ENCODE data around the gene PAK1.

PAK1 gene

GRCh38 chr11:77332259-77332658 is 141.6 kb downstream of the PAK1 start:
- Histone ChIP-seq H3K4me1 (no peaks in the 10 kb centered on the region), H3K27me3 (no peaks in the 10 kb centered on the region), H3K4me3 (no peak overlapping the region), H3K27ac (no peak overlapping the region), H3K4me2 (no peak overlapping the region), H4K20me1 (no peaks in the 10 kb centered on the region), H3K36me3 (peaks cover 58% of the 10 kb centered on the region), H3K9me3 (peaks cover 8% of the 10 kb centered on the region), H3K9ac (no peak overlapping the region)
- TF ChIP-seq Cebpa-rat (IDR thresholded peaks at IDR 0.05): no peak

- Histone ChIP-seq H3K9ac (no peak overlapping the region), H4K20me1 (no peaks in the 10 kb centered on the region), H3K4me1 (no peaks in the 10 kb centered on the region), H3K9me3 (no peaks in the 10 kb centered on the region), H3K27me3 (no peaks in the 10 kb centered on the region), H3K4me2 (no peak overlapping the region), H3K27ac (no peak overlapping the region), H3K36me3 (peaks cover 62% of the 10 kb centered on the region), H3K4me3 (no peak overlapping the region)
- TF ChIP-seq Cebpa-rat (IDR thresholded peaks at IDR 0.05): no peak
Observed at GRCh38 chr11:77325159-77325558, 148.7 kb downstream of the PAK1 start.

GRCh38 chr11:77324508-77324907 is 149.4 kb downstream of the PAK1 start:
- TF ChIP-seq Cebpa-rat (IDR thresholded peaks at IDR 0.05): no peak
- no peak overlapping the region for H3K4me2 ChIP-seq
- no peaks in the 10 kb centered on the region for H3K27me3 ChIP-seq
- no peaks in the 10 kb centered on the region for H4K20me1 ChIP-seq
- H3K4me1 ChIP-seq: no peaks in the 10 kb centered on the region
- H3K9ac ChIP-seq: no peak overlapping the region
- H3K27ac ChIP-seq: no peak overlapping the region
- H3K4me3 ChIP-seq: no peak overlapping the region
- H3K36me3 ChIP-seq: peaks cover 62% of the 10 kb centered on the region
- H3K9me3 ChIP-seq: no peaks in the 10 kb centered on the region

- Histone ChIP-seq H3K27me3 (no peaks in the 10 kb centered on the region), H3K36me3 (peaks cover 62% of the 10 kb centered on the region), H3K9me3 (no peaks in the 10 kb centered on the region), H3K4me3 (no peak overlapping the region), H3K27ac (no peak overlapping the region), H3K4me2 (no peak overlapping the region), H3K9ac (no peak overlapping the region), H3K4me1 (no peaks in the 10 kb centered on the region), H4K20me1 (no peaks in the 10 kb centered on the region)
- no peak for TF ChIP-seq Cebpa-rat (IDR thresholded peaks at IDR 0.05)
Observed at GRCh38 chr11:77322926-77323590, 150.8 kb downstream of the PAK1 start.

GRCh38 chr11:77322506-77322905 is 151.4 kb downstream of the PAK1 start:
- no peaks in the 10 kb centered on the region for H4K20me1 ChIP-seq
- no peak overlapping the region for H3K4me2 ChIP-seq
- H3K4me1 ChIP-seq: no peaks in the 10 kb centered on the region
- H3K36me3 ChIP-seq: peaks cover 62% of the 10 kb centered on the region
- no peak overlapping the region for H3K4me3 ChIP-seq
- no peaks in the 10 kb centered on the region for H3K27me3 ChIP-seq
- no peak for TF ChIP-seq Cebpa-rat (IDR thresholded peaks at IDR 0.05)
- H3K27ac ChIP-seq: no peak overlapping the region
- H3K9me3 ChIP-seq: no peaks in the 10 kb centered on the region
- no peak overlapping the region for H3K9ac ChIP-seq

GRCh38 chr11:77320351-77320750 is 153.5 kb downstream of the PAK1 start:
- peaks cover 49% of the 10 kb centered on the region for H3K36me3 ChIP-seq
- H4K20me1 ChIP-seq: no peaks in the 10 kb centered on the region
- H3K4me2 ChIP-seq: no peak overlapping the region
- H3K27ac ChIP-seq: no peak overlapping the region
- H3K9me3 ChIP-seq: no peaks in the 10 kb centered on the region
- H3K27me3 ChIP-seq: no peaks in the 10 kb centered on the region
- no peak for TF ChIP-seq Cebpa-rat (IDR thresholded peaks at IDR 0.05)
- no peak overlapping the region for H3K9ac ChIP-seq
- H3K4me1 ChIP-seq: no peaks in the 10 kb centered on the region
- H3K4me3 ChIP-seq: no peak overlapping the region

GRCh38 chr11:77318600-77318999 is 155.3 kb downstream of the PAK1 start:
- H3K36me3 ChIP-seq: peaks cover 32% of the 10 kb centered on the region
- H4K20me1 ChIP-seq: no peaks in the 10 kb centered on the region
- TF ChIP-seq Cebpa-rat (IDR thresholded peaks at IDR 0.05): no peak
- H3K27me3 ChIP-seq: no peaks in the 10 kb centered on the region
- H3K4me1 ChIP-seq: no peaks in the 10 kb centered on the region
- no peak overlapping the region for H3K9ac ChIP-seq
- H3K9me3 ChIP-seq: no peaks in the 10 kb centered on the region
- H3K4me2 ChIP-seq: no peak overlapping the region
- H3K27ac ChIP-seq: no peak overlapping the region
- no peak overlapping the region for H3K4me3 ChIP-seq

- H3K4me2 ChIP-seq: no peak overlapping the region
- no peak overlapping the region for H3K9ac ChIP-seq
- no peaks in the 10 kb centered on the region for H4K20me1 ChIP-seq
- no peak overlapping the region for H3K27ac ChIP-seq
- no peaks in the 10 kb centered on the region for H3K9me3 ChIP-seq
- no peaks in the 10 kb centered on the region for H3K4me1 ChIP-seq
- no peak overlapping the region for H3K4me3 ChIP-seq
- no peaks in the 10 kb centered on the region for H3K27me3 ChIP-seq
- peaks cover 14% of the 10 kb centered on the region for H3K36me3 ChIP-seq
- TF ChIP-seq Cebpa-rat (IDR thresholded peaks at IDR 0.05): no peak
Observed at GRCh38 chr11:77316733-77317342, 157.1 kb downstream of the PAK1 start.

- TF ChIP-seq Cebpa-rat (IDR thresholded peaks at IDR 0.05): no peak
- Histone ChIP-seq H3K27me3 (no peaks in the 10 kb centered on the region), H4K20me1 (no peaks in the 10 kb centered on the region), H3K27ac (no peak overlapping the region), H3K4me3 (no peak overlapping the region), H3K9ac (no peak overlapping the region), H3K9me3 (no peaks in the 10 kb centered on the region), H3K4me2 (no peak overlapping the region), H3K36me3 (no peaks in the 10 kb centered on the region), H3K4me1 (no peaks in the 10 kb centered on the region)
Observed at GRCh38 chr11:77312107-77312506, 161.8 kb downstream of the PAK1 start.

GRCh38 chr11:77311701-77312100 is 162.2 kb downstream of the PAK1 start:
- H4K20me1 ChIP-seq: no peaks in the 10 kb centered on the region
- H3K27ac ChIP-seq: no peak overlapping the region
- no peak overlapping the region for H3K4me2 ChIP-seq
- H3K4me3 ChIP-seq: no peak overlapping the region
- H3K9me3 ChIP-seq: no peaks in the 10 kb centered on the region
- no peak for TF ChIP-seq Cebpa-rat (IDR thresholded peaks at IDR 0.05)
- no peaks in the 10 kb centered on the region for H3K4me1 ChIP-seq
- H3K36me3 ChIP-seq: no peaks in the 10 kb centered on the region
- H3K27me3 ChIP-seq: no peaks in the 10 kb centered on the region
- no peak overlapping the region for H3K9ac ChIP-seq

All from BLaER1 (cell line).